ENCODE results near the gene BRINP3. TPM values are rescaled to one million over a fixed set of nuclear protein-coding genes. Genes with fewer than 3 reads are reported as not detected.
A peak's percentile ranks its signal among the peaks of the same experiment; 100 is the strongest.

BRINP3 gene
- total RNA-seq, 1 donor from 2014 or later = 1.5 TPM

DNA sequence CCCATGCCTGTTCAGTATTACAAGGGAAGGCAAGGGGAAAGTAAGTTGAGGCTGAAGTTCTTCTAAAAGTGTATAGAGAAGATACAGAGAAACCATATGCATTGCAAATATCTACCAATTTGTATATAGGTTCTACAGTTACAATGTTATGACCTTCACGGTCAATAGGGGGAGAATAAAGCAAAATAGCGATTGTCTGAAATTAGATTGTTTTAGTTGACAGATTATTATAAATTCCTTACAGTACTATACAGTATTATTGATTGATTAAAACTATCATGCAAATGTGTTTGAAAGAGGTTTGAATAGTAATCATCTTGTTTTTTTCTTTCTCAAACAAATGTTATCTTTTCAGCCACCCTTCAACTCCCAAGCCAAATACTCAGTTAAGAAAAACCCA lies 13.7 kb upstream of the BRINP3 start:
- H3K27ac ChIP-seq = no peak overlapping the region
- H3K4me3 ChIP-seq = no peak overlapping the region
- H3K4me1 ChIP-seq = no peaks in the 10 kb centered on the region
- intact Hi-C loops (cut with DNase I) = no loop called here
- H3K27me3 ChIP-seq = no peaks in the 10 kb centered on the region
- DNase-seq (ENCODE audit: low spot score in 2 of 2) = no peak
- no peaks in the 10 kb centered on the region for H3K36me3 ChIP-seq
- H3K9me3 ChIP-seq = no peaks in the 10 kb centered on the region
- TF ChIP-seq, protein P1, sequence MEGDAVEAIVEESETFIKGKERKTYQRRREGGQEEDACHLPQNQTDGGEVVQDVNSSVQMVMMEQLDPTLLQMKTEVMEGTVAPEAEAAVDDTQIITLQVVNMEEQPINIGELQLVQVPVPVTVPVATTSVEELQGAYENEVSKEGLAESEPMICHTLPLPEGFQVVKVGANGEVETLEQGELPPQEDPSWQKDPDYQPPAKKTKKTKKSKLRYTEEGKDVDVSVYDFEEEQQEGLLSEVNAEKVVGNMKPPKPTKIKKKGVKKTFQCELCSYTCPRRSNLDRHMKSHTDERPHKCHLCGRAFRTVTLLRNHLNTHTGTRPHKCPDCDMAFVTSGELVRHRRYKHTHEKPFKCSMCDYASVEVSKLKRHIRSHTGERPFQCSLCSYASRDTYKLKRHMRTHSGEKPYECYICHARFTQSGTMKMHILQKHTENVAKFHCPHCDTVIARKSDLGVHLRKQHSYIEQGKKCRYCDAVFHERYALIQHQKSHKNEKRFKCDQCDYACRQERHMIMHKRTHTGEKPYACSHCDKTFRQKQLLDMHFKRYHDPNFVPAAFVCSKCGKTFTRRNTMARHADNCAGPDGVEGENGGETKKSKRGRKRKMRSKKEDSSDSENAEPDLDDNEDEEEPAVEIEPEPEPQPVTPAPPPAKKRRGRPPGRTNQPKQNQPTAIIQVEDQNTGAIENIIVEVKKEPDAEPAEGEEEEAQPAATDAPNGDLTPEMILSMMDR (IDR thresholded peaks at IDR 0.05) = no peak

DNA sequence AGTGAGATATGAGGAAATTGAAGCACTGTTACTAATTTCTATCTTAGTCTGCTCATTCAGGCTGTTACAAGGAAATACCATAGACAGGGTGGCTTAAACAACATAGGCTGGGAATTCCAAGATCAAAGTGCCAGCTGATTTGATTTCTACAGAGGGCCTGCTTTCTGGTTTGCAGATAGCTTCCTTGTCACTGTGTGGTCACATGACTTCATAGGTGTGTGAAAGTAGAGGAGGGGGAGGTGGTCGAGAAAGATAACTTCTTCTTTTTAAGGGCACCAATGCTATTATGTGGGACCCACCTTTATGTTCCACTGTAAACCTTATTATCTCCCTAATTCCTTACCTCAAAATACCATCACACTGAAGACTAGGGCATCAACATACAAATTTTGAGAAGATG lies 6.4 kb upstream of the BRINP3 start:
- no peak for DNase-seq (ENCODE audit: low spot score in 2 of 2)
- Histone ChIP-seq H3K9me3 (no peaks in the 10 kb centered on the region), H3K36me3 (no peaks in the 10 kb centered on the region), H3K4me1 (no peaks in the 10 kb centered on the region), H3K4me3 (no peak overlapping the region), H3K27me3 (no peaks in the 10 kb centered on the region), H3K27ac (no peak overlapping the region)
- intact Hi-C loops (cut with DNase I) = no loop called here
- TF ChIP-seq, protein P1 (IDR thresholded peaks at IDR 0.05) = no peak

DNA sequence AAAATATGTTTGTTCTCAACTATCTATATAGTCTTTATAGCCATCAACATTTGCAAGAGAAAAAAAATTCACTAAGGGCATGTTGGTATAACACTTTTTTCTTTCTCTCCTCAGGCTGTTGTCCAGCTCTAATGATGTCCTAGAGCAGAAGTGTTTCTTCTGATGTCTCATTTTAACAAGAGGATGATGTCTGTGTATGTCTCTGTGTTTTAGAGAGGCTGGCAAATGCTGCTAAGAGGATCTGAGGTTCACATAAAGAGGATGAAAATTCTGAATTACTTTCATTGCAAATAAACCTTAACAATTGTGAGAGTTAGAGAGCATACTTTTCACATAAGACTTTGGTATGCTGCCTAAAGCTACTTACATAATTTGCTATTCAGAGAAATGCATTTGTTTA lies 2.6 kb upstream of the BRINP3 start:
- intact Hi-C loops (cut with DNase I) = no loop called here
- no peaks in the 10 kb centered on the region for H3K9me3 ChIP-seq
- H3K4me3 ChIP-seq = no peak overlapping the region
- H3K27me3 ChIP-seq = no peaks in the 10 kb centered on the region
- H3K36me3 ChIP-seq = no peaks in the 10 kb centered on the region
- no peak overlapping the region for H3K27ac ChIP-seq
- TF ChIP-seq, protein P1 (IDR thresholded peaks at IDR 0.05) = no peak
- no peak for DNase-seq (ENCODE audit: low spot score in 2 of 2)
- H3K4me1 ChIP-seq = peaks cover 0 to 3% of the 10 kb centered on the region in 2 donors

DNA sequence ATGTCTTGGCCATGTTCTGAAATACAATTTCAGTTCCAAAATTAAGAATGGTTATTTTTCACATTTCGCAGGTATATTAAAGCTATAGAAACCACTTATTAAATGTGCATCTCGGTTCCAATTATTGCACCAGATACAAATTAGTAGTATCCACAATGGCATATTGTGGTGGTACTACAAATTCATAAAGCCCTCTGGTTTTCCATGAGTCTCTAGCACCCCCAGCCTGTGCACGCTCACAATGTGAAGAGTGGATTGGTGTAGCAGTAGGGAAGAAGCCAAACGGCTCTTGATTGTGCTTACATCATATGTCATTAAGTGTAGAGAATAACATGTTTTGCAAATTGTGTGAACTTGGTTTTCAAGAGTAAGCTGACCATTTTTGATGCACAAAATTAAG lies 1.9 kb upstream of the BRINP3 start:
- TF ChIP-seq, protein P1 (IDR thresholded peaks at IDR 0.05) = no peak
- intact Hi-C loops (cut with DNase I) = no loop called here
- Histone ChIP-seq H3K4me3 (no peak overlapping the region), H3K27me3 (no peaks in the 10 kb centered on the region), H3K4me1 (peaks cover 0 to 3% of the 10 kb centered on the region in 2 donors), H3K36me3 (no peaks in the 10 kb centered on the region), H3K27ac (no peak overlapping the region), H3K9me3 (no peaks in the 10 kb centered on the region)
- DNase-seq (ENCODE audit: low spot score in 2 of 2) = no peak

DNA sequence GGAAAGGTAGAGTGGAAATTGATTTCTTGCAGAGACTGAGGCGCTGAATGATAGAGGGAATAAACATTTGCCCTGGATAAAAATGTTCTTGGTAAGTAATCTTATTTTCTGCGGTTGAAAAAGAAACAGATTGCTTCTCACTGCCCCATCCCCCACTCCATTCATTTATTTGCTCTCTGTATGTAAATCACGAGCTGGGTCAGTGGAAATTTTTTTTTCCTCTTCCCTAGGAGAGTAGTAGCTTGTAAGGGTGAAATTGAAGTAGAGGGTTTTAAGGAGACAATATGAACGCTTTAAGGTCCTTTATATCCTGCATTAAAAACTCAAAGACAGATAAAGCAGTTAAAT lies 1.4 kb upstream of the BRINP3 start:
- intact Hi-C loops (cut with DNase I) = no loop called here
- DNase-seq (ENCODE audit: low spot score in 2 of 2) = no peak
- Histone ChIP-seq H3K4me1 (peaks cover 0 to 3% of the 10 kb centered on the region in 2 donors), H3K36me3 (no peaks in the 10 kb centered on the region), H3K27ac (no peak overlapping the region), H3K27me3 (no peaks in the 10 kb centered on the region), H3K4me3 (peak overlapping the region in 1 of 2 donors; percentile 50), H3K9me3 (no peaks in the 10 kb centered on the region)
- TF ChIP-seq, protein P1 (IDR thresholded peaks at IDR 0.05) = no peak
